OCI-LY7 (cell line): ENCODE measurements around the gene PSTPIP2. TPM values are rescaled to one million over a fixed set of nuclear protein-coding genes. Genes with fewer than 3 reads are reported as not detected.

ENCODE experiments used
- BruUV-seq: library from RNA; stranded (reverse); fragments of 400-500 nt; replicated peaks from 2 replicates; lab custom pipeline; 2021; lab: Mats Ljungman, UMichigan
- CTCF ChIA-PET: fragments of 300-600 bp; sonication (Branson Sonifier 250); formaldehyde crosslinking; loops from one replicate; lab custom pipeline; 2022; ENCODE audit warnings: antibody characterized with exemption; ENCODE audit not compliant: unreplicated experiment; lab: Charles Lee
- POLR2A ChIA-PET: fragments of 300-600 bp; sonication (Branson Sonifier 250); formaldehyde crosslinking; loops from one replicate; lab custom pipeline; 2022; ENCODE audit warnings: antibody characterized with exemption; lab: Charles Lee
- DNase-seq: peaks from one replicate; pipeline ENCODE4 v3.0.0-alpha.2; 2015; ENCODE audit warnings: low spot score
- H2AFZ ChIP-seq: fragments of 200-600 bp; sonication (generic), shearing (Covaris generic); 2 replicates; pipeline ENCODE4 v1.6.1; 2014; ENCODE audit warnings: mild to moderate bottlenecking, antibody characterized with exemption, low read length, moderate library complexity
- H3K27ac ChIP-seq: fragments of 200-600 bp; sonication (generic); 2 replicates; pipeline ENCODE4 v1.5.1; 2014; ENCODE audit warnings: mixed run types, low read depth, mild to moderate bottlenecking, moderate library complexity, low read length, inconsistent platforms; ENCODE audit not compliant: poor library complexity, severe bottlenecking
- H3K36me3 ChIP-seq: fragments of 200-600 bp; sonication (generic); 2 replicates; pipeline ENCODE4 v1.6.1; 2014; ENCODE audit warnings: mild to moderate bottlenecking, antibody characterized with exemption, low read length, moderate library complexity, mixed read lengths; ENCODE audit not compliant: insufficient read depth
- H3K4me1 ChIP-seq: fragments of 200-600 bp; sonication (generic); 2 replicates; pipeline ENCODE4 v1.5.1; 2014; ENCODE audit warnings: mild to moderate bottlenecking, low read length; ENCODE audit not compliant: insufficient read depth, poor library complexity, severe bottlenecking
- H3K4me2 ChIP-seq: fragments of 200-600 bp; sonication (generic); 2 replicates; pipeline ENCODE4 v1.6.1; 2014; ENCODE audit warnings: mild to moderate bottlenecking, low read length
- H3K4me3 ChIP-seq: fragments of 200-600 bp; sonication (generic); 2 replicates; pipeline ENCODE4 v1.5.1; 2014; ENCODE audit warnings: mild to moderate bottlenecking, low read depth, low read length; ENCODE audit not compliant: poor library complexity, severe bottlenecking
- H3K79me2 ChIP-seq: fragments of 200-600 bp; sonication (generic); 2 replicates; pipeline ENCODE4 v1.6.1; 2016; ENCODE audit warnings: low read depth, mild to moderate bottlenecking, low read length, moderate library complexity, mixed read lengths; ENCODE audit not compliant: insufficient read depth
- H3K9me2 ChIP-seq: fragments of 200-600 bp; sonication (generic); 2 replicates; pipeline ENCODE4 v1.6.1; 2016; ENCODE audit warnings: mild to moderate bottlenecking, low read length, mixed read lengths; ENCODE audit not compliant: insufficient read depth
- H3K9me3 ChIP-seq: fragments of 200-600 bp; sonication (generic); 2 replicates; pipeline ENCODE4 v1.6.1; 2014; ENCODE audit warnings: mild to moderate bottlenecking, mixed run types, low read length, mixed read lengths
- H4K20me1 ChIP-seq: fragments of 200-600 bp; sonication (generic); 2 replicates; pipeline ENCODE4 v1.6.1; 2014; ENCODE audit warnings: mild to moderate bottlenecking, antibody characterized with exemption, low read length, moderate library complexity, mixed read lengths; ENCODE audit not compliant: insufficient read depth
- EZH2phosphoT487 ChIP-seq: fragments of 200-600 bp; sonication (generic); IDR thresholded peaks from 2 replicates; pipeline ENCODE4 v1.6.1; 2018; ENCODE audit warnings: low read depth, borderline replicate concordance, mild to moderate bottlenecking, mixed run types, antibody characterized with exemption, low read length, moderate library complexity, mixed read lengths
- intact Hi-C: fragments of 100-400 bp; cut with micrococcal nuclease; formaldehyde crosslinking; loops from one replicate; pipeline ENCODE4 v1.10.0; 2022; ENCODE audit not compliant: unreplicated experiment
- total RNA-seq, 2 experiments: library from RNA; depleted of rRNA in 1 of 2; stranded (reverse); fragments of >200 nt in 1 of 2; shearing (Covaris generic) in 1 of 2; gene quantifications; 2 replicates each; pipeline ENCODE4 v1.2.3, GENCODE V29; 2014 to 2022
- TF ChIP-seq, protein P1 (sequence below): fragments of 200-600 bp; sonication (generic); conservative IDR thresholded peaks from 2 replicates; pipeline ENCODE4 v1.5.1; 2014; ENCODE audit warnings: mild to moderate bottlenecking, antibody characterized with exemption, low read length, moderate library complexity, mixed read lengths

PSTPIP2 gene
- total RNA-seq, 2 experiments from 2014 or later: not detected

DNA sequence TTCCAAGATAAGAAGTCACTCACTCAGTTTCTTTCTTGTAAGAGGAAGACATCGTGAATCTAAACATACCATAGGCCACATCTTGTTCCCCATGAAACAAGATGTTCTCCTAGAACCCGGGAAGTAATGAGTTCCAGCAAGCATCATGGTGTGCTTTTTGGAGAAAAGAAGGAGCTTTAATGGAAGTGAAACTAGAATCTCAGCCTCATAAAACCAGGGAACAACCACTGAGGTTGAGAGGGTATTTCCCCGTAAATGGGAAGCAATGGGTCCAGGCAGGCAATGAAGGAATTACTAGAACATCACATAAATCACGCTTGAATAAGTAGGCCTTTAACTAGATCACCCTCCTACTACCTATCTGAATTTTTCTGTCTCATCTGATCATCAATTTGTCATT, 40.3 kb downstream of the PSTPIP2 start:
- ChIA-PET CTCF (no interaction called here), POLR2A (no interaction called here)
- no peaks in the 10 kb centered on the region for H4K20me1 ChIP-seq
- H2AFZ ChIP-seq: no peak overlapping the region
- H3K9me2 ChIP-seq: no peaks in the 10 kb centered on the region
- intact Hi-C loops: no loop called here
- DNase-seq: no peak
- H3K9me3 ChIP-seq: no peaks in the 10 kb centered on the region
- no TSS peak for BruUV-seq
- no peak overlapping the region for H3K27ac ChIP-seq
- H3K36me3 ChIP-seq: no peaks in the 10 kb centered on the region
- no peaks in the 10 kb centered on the region for H3K4me1 ChIP-seq
- no peaks in the 10 kb centered on the region for H3K79me2 ChIP-seq
- TF ChIP-seq, protein P1, sequence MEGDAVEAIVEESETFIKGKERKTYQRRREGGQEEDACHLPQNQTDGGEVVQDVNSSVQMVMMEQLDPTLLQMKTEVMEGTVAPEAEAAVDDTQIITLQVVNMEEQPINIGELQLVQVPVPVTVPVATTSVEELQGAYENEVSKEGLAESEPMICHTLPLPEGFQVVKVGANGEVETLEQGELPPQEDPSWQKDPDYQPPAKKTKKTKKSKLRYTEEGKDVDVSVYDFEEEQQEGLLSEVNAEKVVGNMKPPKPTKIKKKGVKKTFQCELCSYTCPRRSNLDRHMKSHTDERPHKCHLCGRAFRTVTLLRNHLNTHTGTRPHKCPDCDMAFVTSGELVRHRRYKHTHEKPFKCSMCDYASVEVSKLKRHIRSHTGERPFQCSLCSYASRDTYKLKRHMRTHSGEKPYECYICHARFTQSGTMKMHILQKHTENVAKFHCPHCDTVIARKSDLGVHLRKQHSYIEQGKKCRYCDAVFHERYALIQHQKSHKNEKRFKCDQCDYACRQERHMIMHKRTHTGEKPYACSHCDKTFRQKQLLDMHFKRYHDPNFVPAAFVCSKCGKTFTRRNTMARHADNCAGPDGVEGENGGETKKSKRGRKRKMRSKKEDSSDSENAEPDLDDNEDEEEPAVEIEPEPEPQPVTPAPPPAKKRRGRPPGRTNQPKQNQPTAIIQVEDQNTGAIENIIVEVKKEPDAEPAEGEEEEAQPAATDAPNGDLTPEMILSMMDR: no peak
- TF ChIP-seq EZH2phosphoT487: no peak
- H3K4me3 ChIP-seq: no peak overlapping the region
- H3K4me2 ChIP-seq: no peak overlapping the region

DNA sequence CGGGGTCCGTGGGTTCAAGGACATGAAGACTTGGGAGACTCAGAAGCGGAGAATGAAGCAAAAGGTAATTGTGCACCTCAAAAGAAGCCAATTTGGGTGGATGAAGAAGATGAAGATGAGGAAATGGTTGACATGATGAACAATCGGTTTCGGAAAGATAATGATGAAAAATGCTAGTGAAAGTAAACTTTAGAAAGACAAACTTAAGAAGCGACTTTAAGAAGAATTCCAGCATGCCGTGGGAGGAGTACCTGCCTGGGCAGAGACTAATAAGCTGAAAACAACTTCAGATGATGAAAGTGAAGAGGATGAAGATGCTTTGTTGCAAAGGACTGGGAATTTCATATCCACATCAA, 43.5 kb downstream of the PSTPIP2 start:
- no TSS peak for BruUV-seq
- CTCF ChIA-PET: no interaction called here
- no peak for TF ChIP-seq EZH2phosphoT487
- TF ChIP-seq, protein P1: no peak
- H3K9me3 ChIP-seq: no peaks in the 10 kb centered on the region
- no peaks in the 10 kb centered on the region for H4K20me1 ChIP-seq
- H3K79me2 ChIP-seq: no peaks in the 10 kb centered on the region
- intact Hi-C loops: no loop called here
- H3K27ac ChIP-seq: no peak overlapping the region
- POLR2A ChIA-PET: no interaction called here
- H3K4me2 ChIP-seq: peak overlapping the region; percentile 47; the same call in 1 of the 2 replicates
- H3K36me3 ChIP-seq: no peaks in the 10 kb centered on the region
- no peak overlapping the region for H2AFZ ChIP-seq
- H3K4me3 ChIP-seq: no peak overlapping the region
- H3K9me2 ChIP-seq: no peaks in the 10 kb centered on the region
- DNase-seq: no peak
- no peaks in the 10 kb centered on the region for H3K4me1 ChIP-seq

DNA sequence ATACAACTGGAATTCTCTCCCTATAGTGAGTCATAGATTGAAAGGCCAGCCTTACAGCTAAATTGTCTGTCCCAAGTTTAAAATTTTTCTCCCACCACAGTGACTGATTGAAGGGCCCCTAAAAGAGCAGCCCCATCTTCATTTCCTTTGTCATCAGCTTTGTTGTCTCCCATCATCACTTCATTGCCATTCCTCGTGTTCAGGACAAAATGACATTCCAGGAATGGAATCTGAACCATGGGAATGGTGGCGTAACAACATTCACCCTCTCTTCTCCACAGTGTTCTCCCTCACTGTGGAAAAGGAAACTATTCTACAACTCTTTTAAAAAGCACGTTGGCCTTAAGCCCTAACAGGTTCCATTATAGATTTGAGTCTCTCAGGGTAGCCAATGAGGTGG, 52.1 kb downstream of the PSTPIP2 start:
- Histone ChIP-seq H3K9me2 (no peaks in the 10 kb centered on the region), H3K27ac (no peak overlapping the region), H2AFZ (no peak overlapping the region), H3K4me2 (no peak overlapping the region), H3K4me3 (no peak overlapping the region), H3K36me3 (no peaks in the 10 kb centered on the region), H3K79me2 (no peaks in the 10 kb centered on the region), H3K4me1 (no peaks in the 10 kb centered on the region), H3K9me3 (no peaks in the 10 kb centered on the region), H4K20me1 (no peaks in the 10 kb centered on the region)
- POLR2A ChIA-PET: no interaction called here
- CTCF ChIA-PET: no interaction called here
- BruUV-seq: no TSS peak
- TF ChIP-seq EZH2phosphoT487: no peak
- TF ChIP-seq, protein P1: no peak
- intact Hi-C loops: no loop called here
- no peak for DNase-seq
